NCI-H1417 treated with DMSO at 0.1 percent for 48 hours (cell line): ENCODE measurements around the gene MREG.
"Not testable (repeated sequence)": the region's sequence is repeated elsewhere in the genome, so short reads cannot be mapped to it uniquely, and the experiment has no call there.

Experiments
- DNase-seq: peaks from one replicate; lab custom pipeline; 2025; lab: John Stamatoyannopoulos, UW

Gene MREG

GRCh38 chr2:215988556-215989207 is 24.7 kb downstream of the MREG start:
- not testable (repeated sequence) for DNase-seq

GRCh38 chr2:215985257-215985656 is 28.1 kb downstream of the MREG start:
- no peak for DNase-seq

- DNase-seq = no peak
Measured at GRCh38 chr2:215984661-215985060, 28.7 kb downstream of the MREG start.

- DNase-seq = no peak
Measured at GRCh38 chr2:215983581-215984351, 29.6 kb downstream of the MREG start.

- DNase-seq = no peak
Measured at GRCh38 chr2:215982465-215982875, 30.9 kb downstream of the MREG start.

- DNase-seq = no peak
Measured at GRCh38 chr2:215981115-215981514, 32.2 kb downstream of the MREG start.

GRCh38 chr2:215979620-215980019 is 33.7 kb downstream of the MREG start:
- DNase-seq = no peak

- no peak for DNase-seq
Measured at GRCh38 chr2:215974700-215975429, 38.5 kb downstream of the MREG start.

- no peak for DNase-seq
Measured at GRCh38 chr2:215973954-215974699, 39.2 kb downstream of the MREG start.

GRCh38 chr2:215973145-215973792 is 40.1 kb downstream of the MREG start:
- no peak for DNase-seq

GRCh38 chr2:215971671-215972070 is 41.7 kb downstream of the MREG start:
- no peak for DNase-seq

- not testable (repeated sequence) for DNase-seq
Measured at GRCh38 chr2:215970894-215971293, 42.5 kb downstream of the MREG start.

GRCh38 chr2:215970425-215970824 is 42.9 kb downstream of the MREG start:
- DNase-seq = no peak

GRCh38 chr2:215969131-215969841 is 44.1 kb downstream of the MREG start:
- DNase-seq = no peak

- DNase-seq = no peak
Measured at GRCh38 chr2:215968499-215968898, 44.9 kb downstream of the MREG start.

GRCh38 chr2:215967590-215968378 is 45.6 kb downstream of the MREG start:
- no peak for DNase-seq

- peak; percentile 1 for DNase-seq
Measured at GRCh38 chr2:215966951-215967350, 46.4 kb downstream of the MREG start.

GRCh38 chr2:215966274-215966673 is 47.1 kb downstream of the MREG start:
- DNase-seq = no peak

GRCh38 chr2:215965532-215966165 is 47.7 kb downstream of the MREG start:
- DNase-seq = no peak

- DNase-seq = no peak
Measured at GRCh38 chr2:215961981-215962380, 51.4 kb downstream of the MREG start.
